ENCODE data around the gene ARHGAP28. TPM values are rescaled to one million over a fixed set of nuclear protein-coding genes. Genes with fewer than 3 reads are reported as not detected.
"Not testable (repeated sequence)": the region's sequence is repeated elsewhere in the genome, so short reads cannot be mapped to it uniquely, and the experiment has no call there.

The ARHGAP28 gene
- total and polyA plus RNA-seq, 3 donors from 2014 or later = 45.5 to 161 (median 76.8) TPM

DNA sequence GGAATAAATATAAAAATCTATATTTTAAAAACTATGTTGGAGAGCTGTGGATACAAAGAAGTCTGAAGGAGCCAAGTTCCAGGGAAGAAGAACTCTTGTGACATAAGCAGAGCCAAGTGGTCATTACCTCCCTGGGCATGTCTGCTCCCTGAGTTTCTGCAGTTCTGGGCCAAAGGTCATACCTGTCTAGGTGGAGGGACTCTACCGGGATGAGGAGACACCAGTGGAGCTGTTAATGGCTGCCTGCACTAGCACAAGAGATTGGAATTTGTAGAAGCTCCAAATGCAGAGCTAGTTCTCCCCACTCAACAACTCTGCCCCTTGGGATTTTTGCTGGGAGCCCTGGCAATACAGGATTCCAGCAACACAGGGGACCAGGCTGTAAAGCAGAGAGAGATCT lies 89.8 kb downstream of the ARHGAP28 start:
- no peaks in the 10 kb centered on the region for H3K27me3 ChIP-seq
- TF ChIP-seq CTCF (IDR thresholded peaks at IDR 0.05) (no peak), POLR2A (IDR thresholded peaks at IDR 0.05) (no peak)
- H3K27ac ChIP-seq = no peak overlapping the region
- H3K4me1 ChIP-seq = no peaks in the 10 kb centered on the region
- no peaks in the 10 kb centered on the region for H3K9me3 ChIP-seq
- no peak for DNase-seq
- H3K36me3 ChIP-seq (ENCODE audit: low read depth, missing control alignments) = no peaks in the 10 kb centered on the region
- 75 to 90% methylated on average over 1 of the region's 1 CpG for WGBS, 2 donors
- no peak overlapping the region for H3K4me3 ChIP-seq
- intact Hi-C loops (cut with DNase I; ENCODE audit: low total_unique reads) = no loop called here

- Histone ChIP-seq H3K4me3 (no peak overlapping the region), H3K36me3 (ENCODE audit: low read depth, missing control alignments) (no peaks in the 10 kb centered on the region), H3K9me3 (no peaks in the 10 kb centered on the region), H3K27me3 (no peaks in the 10 kb centered on the region), H3K27ac (peak overlapping the region in 1 of 2 donors; percentile 38), H3K4me1 (no peaks in the 10 kb centered on the region)
- no peak for DNase-seq
- TF ChIP-seq POLR2A (IDR thresholded peaks at IDR 0.05) (no peak), CTCF (IDR thresholded peaks at IDR 0.05) (no peak)
- intact Hi-C loops (cut with DNase I; ENCODE audit: low total_unique reads) = no loop called here
Measured at GRCh38 chr18:6820314-6820713, 90.8 kb downstream of the ARHGAP28 start.

DNA sequence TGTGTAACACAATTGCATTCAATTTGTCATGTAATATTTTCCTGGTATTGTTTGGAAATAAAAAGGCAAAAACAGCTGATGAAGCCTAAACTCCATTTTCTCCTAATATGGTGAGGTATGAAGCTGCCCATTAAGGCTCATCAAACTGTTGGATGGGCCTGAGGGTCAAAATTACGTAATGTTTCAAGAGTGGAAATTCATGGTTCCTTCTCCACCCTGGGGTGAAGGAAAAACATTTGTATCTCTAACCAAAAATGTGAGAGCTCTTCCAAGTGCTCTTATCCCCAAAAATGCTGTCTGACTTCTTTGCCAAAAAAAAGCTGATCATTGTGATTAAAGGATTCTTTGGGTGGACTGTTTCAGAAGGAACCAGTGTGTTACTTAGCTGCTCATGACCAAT lies 91.8 kb downstream of the ARHGAP28 start:
- TF ChIP-seq CTCF (IDR thresholded peaks at IDR 0.05) = no peak
- TF ChIP-seq POLR2A (IDR thresholded peaks at IDR 0.05) = no peak
- peak overlapping the region in 1 of 2 donors; percentile 33 for H3K27ac ChIP-seq
- H3K4me3 ChIP-seq = no peak overlapping the region
- no peaks in the 10 kb centered on the region for H3K9me3 ChIP-seq
- WGBS, 2 donors = 63 to 79% methylated on average over 1 of the region's 1 CpG
- no peak for DNase-seq
- intact Hi-C loops (cut with DNase I; ENCODE audit: low total_unique reads) = no loop called here
- no peaks in the 10 kb centered on the region for H3K36me3 ChIP-seq (ENCODE audit: low read depth, missing control alignments)
- H3K4me1 ChIP-seq = no peaks in the 10 kb centered on the region
- H3K27me3 ChIP-seq = no peaks in the 10 kb centered on the region

DNA sequence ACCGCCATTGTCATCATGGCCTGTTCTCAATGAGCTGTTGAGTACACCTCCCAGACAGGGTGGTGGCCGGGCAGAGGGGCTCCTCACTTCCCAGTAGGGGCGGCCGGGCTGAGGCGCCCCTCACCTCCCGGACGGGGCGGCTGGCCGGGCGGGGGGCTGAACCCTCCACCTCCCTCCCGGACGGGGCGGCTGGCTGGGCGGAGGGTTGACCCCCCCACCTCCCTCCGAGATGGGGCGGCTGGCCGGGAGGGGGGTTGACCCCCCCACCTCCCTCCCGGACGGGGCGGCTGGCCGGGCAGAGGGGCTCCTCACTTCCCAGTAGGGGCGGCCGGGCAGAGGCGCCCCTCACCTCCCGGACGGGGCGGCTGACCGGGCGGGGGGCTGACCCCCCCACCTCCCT lies 97.6 kb downstream of the ARHGAP28 start:
- H3K36me3 ChIP-seq (ENCODE audit: low read depth, missing control alignments); H3K27ac ChIP-seq; intact Hi-C loops (cut with DNase I; ENCODE audit: low total_unique reads); H3K4me1 ChIP-seq; H3K27me3 ChIP-seq; H3K9me3 ChIP-seq; DNase-seq: not testable (repeated sequence)
- WGBS, 2 donors = 83 to 85% methylated on average over 1 to 7 of the region's 29 CpGs
- H3K4me3 ChIP-seq = peak overlapping the region in 1 of 2 donors; percentile 29

DNA sequence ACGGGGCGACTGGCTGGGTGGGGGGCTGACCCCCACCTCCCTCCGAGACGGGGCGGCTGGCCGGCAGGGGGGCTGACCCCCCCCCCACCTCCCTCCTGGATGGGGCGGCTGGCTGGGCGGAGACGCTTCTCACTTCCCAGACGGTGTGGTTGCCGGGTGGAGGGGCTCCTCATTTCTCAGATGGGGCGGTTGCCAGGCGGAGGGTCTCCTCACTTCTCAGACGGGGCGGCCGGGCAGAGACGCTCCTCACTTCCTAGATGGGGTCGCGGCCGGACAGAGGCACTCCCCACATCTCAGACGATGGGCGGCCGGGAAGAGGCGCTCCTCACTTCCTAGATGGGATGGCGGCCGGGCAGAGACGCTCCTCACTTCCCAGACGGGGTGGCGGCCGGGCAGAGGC lies 98.0 kb downstream of the ARHGAP28 start:
- 50 to 97% methylated on average over 6 to 14 of the region's 30 CpGs for WGBS, 2 donors
- H3K36me3 ChIP-seq (ENCODE audit: low read depth, missing control alignments); DNase-seq; intact Hi-C loops (cut with DNase I; ENCODE audit: low total_unique reads); H3K27ac ChIP-seq; H3K9me3 ChIP-seq; H3K27me3 ChIP-seq; H3K4me1 ChIP-seq: not testable (repeated sequence)
- peak overlapping the region in 1 of 2 donors; percentile 29 for H3K4me3 ChIP-seq

- Histone ChIP-seq H3K9me3 (no peaks in the 10 kb centered on the region), H3K4me3 (no peak overlapping the region), H3K36me3 (ENCODE audit: low read depth, missing control alignments) (no peaks in the 10 kb centered on the region), H3K4me1 (no peaks in the 10 kb centered on the region), H3K27ac (no peak overlapping the region), H3K27me3 (no peaks in the 10 kb centered on the region)
- no peak for DNase-seq
- WGBS, 2 donors = 91 to 97% methylated on average over 1 of the region's 1 CpG
- TF ChIP-seq POLR2A (IDR thresholded peaks at IDR 0.05) (no peak), CTCF (IDR thresholded peaks at IDR 0.05) (no peak)
- intact Hi-C loops (cut with DNase I; ENCODE audit: low total_unique reads) = no loop called here
Measured at GRCh38 chr18:6830916-6831315, 101.4 kb downstream of the ARHGAP28 start.
